HEK293 (cell line): ENCODE results near the gene RASSF10.

Experiments
- CTCF ChIA-PET: fragments of 350-600 bp; formaldehyde crosslinking; extraction: SDS; loops from one replicate; lab custom pipeline; 2021; ENCODE audit warnings: antibody characterized with exemption; lab: Yijun Ruan, JAX
- POLR2A ChIA-PET: fragments of 300-600 bp; formaldehyde crosslinking; extraction: SDS; loops from one replicate; lab custom pipeline; 2020; ENCODE audit warnings: antibody characterized with exemption, inconsistent platforms; lab: Yijun Ruan, JAX
- H3K27ac ChIP-seq: fragments of 200-500 bp; sonication (Bioruptor generic); 2 replicates; pipeline ENCODE4 v1.5.1; 2014; ENCODE audit warnings: low read depth, low read length, control low read depth, inconsistent platforms; ENCODE audit errors: extremely low read depth
- H3K36me3 ChIP-seq, 2 experiments: fragments of 200-500 bp in 1 of 2; sonication (Bioruptor generic) in 1 of 2; 1 replicate in 1 of 2; 2 replicates in 1 of 2; pipeline ENCODE4 v1.5.1; 2014 to 2017; ENCODE audit warnings: inconsistent platforms in 2 of 2, low read length in 2 of 2; ENCODE audit not compliant: control insufficient read depth in 2 of 2, insufficient read depth in 1 of 2
- H3K4me1 ChIP-seq: fragments of 200-500 bp; sonication (Bioruptor generic); 2 replicates; pipeline ENCODE4 v1.5.1; 2014; ENCODE audit warnings: mild to moderate bottlenecking, low read length, inconsistent platforms; ENCODE audit not compliant: control insufficient read depth, insufficient read depth
- H3K4me3 ChIP-seq: 2 replicates; pipeline ENCODE4 v1.5.1; 2011; ENCODE audit warnings: low read depth, mild to moderate bottlenecking, control low read depth, low read length, moderate library complexity
- H3K9me3 ChIP-seq: fragments of 200-500 bp; sonication (Bioruptor generic); 2 replicates; pipeline ENCODE4 v1.5.1; 2014; ENCODE audit warnings: low read depth, low read length, inconsistent platforms; ENCODE audit not compliant: control insufficient read depth, insufficient read depth
- INSM2 ChIP-seq: fragments of 450-650 bp; formaldehyde crosslinking; IDR thresholded peaks from 2 replicates; pipeline ENCODE4 v1.5.1; 2016; ENCODE audit warnings: missing biosample characterization, missing genetic modification characterization
- RBAK ChIP-seq: fragments of 450-650 bp; formaldehyde crosslinking; IDR thresholded peaks from 2 replicates; pipeline ENCODE4 v1.5.1; 2016; ENCODE audit warnings: missing biosample characterization, missing genetic modification characterization
- REST ChIP-seq: fragments of 450-650 bp; formaldehyde crosslinking; IDR thresholded peaks from 2 replicates; pipeline ENCODE4 v1.5.1; 2016; ENCODE audit warnings: missing biosample characterization, missing genetic modification characterization
- WT1 ChIP-seq: fragments of 450-650 bp; formaldehyde crosslinking; IDR thresholded peaks from 2 replicates; pipeline ENCODE4 v1.5.1; 2016; ENCODE audit warnings: missing biosample characterization, missing genetic modification characterization
- ZNF114 ChIP-seq: fragments of 450-650 bp; formaldehyde crosslinking; IDR thresholded peaks from 2 replicates; pipeline ENCODE4 v1.5.0; 2017; ENCODE audit warnings: missing biosample characterization, missing genetic modification characterization
- ZNF223 ChIP-seq: fragments of 450-650 bp; formaldehyde crosslinking; IDR thresholded peaks from 2 replicates; pipeline ENCODE4 v1.5.1; 2016; ENCODE audit warnings: missing biosample characterization, missing genetic modification characterization
- ZNF311 ChIP-seq: fragments of 450-650 bp; formaldehyde crosslinking; IDR thresholded peaks from 2 replicates; pipeline ENCODE4 v1.5.1; 2017; ENCODE audit warnings: missing biosample characterization, missing genetic modification characterization, borderline replicate concordance
- ZNF501 ChIP-seq: fragments of 450-650 bp; formaldehyde crosslinking; IDR thresholded peaks from 2 replicates; pipeline ENCODE4 v1.5.1; 2016; ENCODE audit warnings: missing biosample characterization, missing genetic modification characterization
- ZNF596 ChIP-seq: fragments of 450-650 bp; IDR thresholded peaks from 2 replicates; pipeline ENCODE4 v1.5.0; 2018; ENCODE audit warnings: missing biosample characterization, mild to moderate bottlenecking, missing genetic modification characterization, moderate library complexity
- ZNF837 ChIP-seq: fragments of 450-650 bp; formaldehyde crosslinking; IDR thresholded peaks from 2 replicates; pipeline ENCODE4 v1.5.1; 2016; ENCODE audit warnings: missing biosample characterization, missing genetic modification characterization
- TF ChIP-seq, protein P1 (sequence below): fragments of 450-650 bp; formaldehyde crosslinking; IDR thresholded peaks from 2 replicates; pipeline ENCODE4 v1.5.1; 2016; ENCODE audit warnings: missing biosample characterization, missing genetic modification characterization
- TF ChIP-seq, protein P2 (sequence below): sonication (generic); formaldehyde crosslinking; IDR thresholded peaks from 2 replicates; pipeline ENCODE4 v1.8.1; 2022; ENCODE audit warnings: mild to moderate bottlenecking, moderate library complexity, missing genetic modification reagents
- TF ChIP-seq, protein P3 (sequence below): fragments of 450-650 bp; formaldehyde crosslinking; IDR thresholded peaks from 2 replicates; pipeline ENCODE4 v1.5.0; 2017; ENCODE audit warnings: missing biosample characterization, missing genetic modification characterization, borderline replicate concordance
- TF ChIP-seq, protein P4 (sequence below): fragments of 450-650 bp; formaldehyde crosslinking; IDR thresholded peaks from 2 replicates; pipeline ENCODE4 v1.5.1; 2017; ENCODE audit warnings: missing biosample characterization, missing genetic modification characterization

The RASSF10 gene

GRCh38 chr11:12962306-12962705 is 46.8 kb upstream of the RASSF10 start (continued):
- TF ChIP-seq, protein P1, sequence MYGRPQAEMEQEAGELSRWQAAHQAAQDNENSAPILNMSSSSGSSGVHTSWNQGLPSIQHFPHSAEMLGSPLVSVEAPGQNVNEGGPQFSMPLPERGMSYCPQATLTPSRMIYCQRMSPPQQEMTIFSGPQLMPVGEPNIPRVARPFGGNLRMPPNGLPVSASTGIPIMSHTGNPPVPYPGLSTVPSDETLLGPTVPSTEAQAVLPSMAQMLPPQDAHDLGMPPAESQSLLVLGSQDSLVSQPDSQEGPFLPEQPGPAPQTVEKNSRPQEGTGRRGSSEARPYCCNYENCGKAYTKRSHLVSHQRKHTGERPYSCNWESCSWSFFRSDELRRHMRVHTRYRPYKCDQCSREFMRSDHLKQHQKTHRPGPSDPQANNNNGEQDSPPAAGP = no peak
- TF ChIP-seq ZNF223 (tag by site-specific recombination) = no peak

DNA sequence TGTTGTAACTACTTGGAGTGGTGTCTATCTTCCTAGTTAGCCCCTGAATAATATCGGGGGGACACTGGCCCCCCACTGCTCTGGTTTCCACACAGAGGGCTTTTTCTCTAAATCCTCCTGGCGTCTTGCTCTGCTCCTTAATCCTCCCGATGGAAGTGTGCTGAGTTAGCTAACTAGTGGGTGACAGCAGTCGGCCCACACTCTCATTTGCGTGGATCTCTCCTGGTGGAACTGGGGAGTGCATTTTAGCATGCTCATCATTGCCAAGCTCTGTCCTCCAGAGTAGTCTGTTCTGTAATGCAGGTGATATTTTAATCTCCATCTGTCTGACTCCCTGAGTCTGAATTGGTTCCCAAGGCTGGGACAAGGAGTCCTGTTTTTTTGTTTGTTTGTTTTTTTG is 46.1 kb upstream of the RASSF10 start:
- Histone ChIP-seq H3K4me3 (no peak overlapping the region), H3K27ac (no peak overlapping the region), H3K4me1 (no peaks in the 10 kb centered on the region), H3K9me3 (no peaks in the 10 kb centered on the region), H3K36me3 (no peaks in the 10 kb centered on the region)
- TF ChIP-seq INSM2 (tag by site-specific recombination) (no peak), WT1 (no peak), ZNF501 (no peak), REST (tag by site-specific recombination) (no peak), ZNF114 (tag by site-specific recombination) (no peak), ZNF837 (tag by site-specific recombination) (no peak), ZNF311 (tag by site-specific recombination) (no peak), ZNF596 (tag by site-specific recombination) (no peak), RBAK (tag by site-specific recombination) (no peak)
- TF ChIP-seq, protein P2, sequence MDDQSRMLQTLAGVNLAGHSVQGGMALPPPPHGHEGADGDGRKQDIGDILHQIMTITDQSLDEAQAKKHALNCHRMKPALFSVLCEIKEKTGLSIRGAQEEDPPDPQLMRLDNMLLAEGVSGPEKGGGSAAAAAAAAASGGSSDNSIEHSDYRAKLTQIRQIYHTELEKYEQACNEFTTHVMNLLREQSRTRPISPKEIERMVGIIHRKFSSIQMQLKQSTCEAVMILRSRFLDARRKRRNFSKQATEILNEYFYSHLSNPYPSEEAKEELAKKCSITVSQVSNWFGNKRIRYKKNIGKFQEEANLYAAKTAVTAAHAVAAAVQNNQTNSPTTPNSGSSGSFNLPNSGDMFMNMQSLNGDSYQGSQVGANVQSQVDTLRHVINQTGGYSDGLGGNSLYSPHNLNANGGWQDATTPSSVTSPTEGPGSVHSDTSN (CRISPR knock-in tag) = no peak
- TF ChIP-seq, protein P3, sequence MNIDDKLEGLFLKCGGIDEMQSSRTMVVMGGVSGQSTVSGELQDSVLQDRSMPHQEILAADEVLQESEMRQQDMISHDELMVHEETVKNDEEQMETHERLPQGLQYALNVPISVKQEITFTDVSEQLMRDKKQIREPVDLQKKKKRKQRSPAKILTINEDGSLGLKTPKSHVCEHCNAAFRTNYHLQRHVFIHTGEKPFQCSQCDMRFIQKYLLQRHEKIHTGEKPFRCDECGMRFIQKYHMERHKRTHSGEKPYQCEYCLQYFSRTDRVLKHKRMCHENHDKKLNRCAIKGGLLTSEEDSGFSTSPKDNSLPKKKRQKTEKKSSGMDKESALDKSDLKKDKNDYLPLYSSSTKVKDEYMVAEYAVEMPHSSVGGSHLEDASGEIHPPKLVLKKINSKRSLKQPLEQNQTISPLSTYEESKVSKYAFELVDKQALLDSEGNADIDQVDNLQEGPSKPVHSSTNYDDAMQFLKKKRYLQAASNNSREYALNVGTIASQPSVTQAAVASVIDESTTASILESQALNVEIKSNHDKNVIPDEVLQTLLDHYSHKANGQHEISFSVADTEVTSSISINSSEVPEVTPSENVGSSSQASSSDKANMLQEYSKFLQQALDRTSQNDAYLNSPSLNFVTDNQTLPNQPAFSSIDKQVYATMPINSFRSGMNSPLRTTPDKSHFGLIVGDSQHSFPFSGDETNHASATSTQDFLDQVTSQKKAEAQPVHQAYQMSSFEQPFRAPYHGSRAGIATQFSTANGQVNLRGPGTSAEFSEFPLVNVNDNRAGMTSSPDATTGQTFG (tag by site-specific recombination) = no peak
- TF ChIP-seq, protein P4, sequence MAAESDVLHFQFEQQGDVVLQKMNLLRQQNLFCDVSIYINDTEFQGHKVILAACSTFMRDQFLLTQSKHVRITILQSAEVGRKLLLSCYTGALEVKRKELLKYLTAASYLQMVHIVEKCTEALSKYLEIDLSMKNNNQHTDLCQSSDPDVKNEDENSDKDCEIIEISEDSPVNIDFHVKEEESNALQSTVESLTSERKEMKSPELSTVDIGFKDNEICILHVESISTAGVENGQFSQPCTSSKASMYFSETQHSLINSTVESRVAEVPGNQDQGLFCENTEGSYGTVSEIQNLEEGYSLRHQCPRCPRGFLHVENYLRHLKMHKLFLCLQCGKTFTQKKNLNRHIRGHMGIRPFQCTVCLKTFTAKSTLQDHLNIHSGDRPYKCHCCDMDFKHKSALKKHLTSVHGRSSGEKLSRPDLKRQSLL = no peak
- CTCF ChIA-PET = interaction anchor here (0.6 to 3.3 kb wide), 13 partner anchors 11 to 918 kb away, joined by 3 to 24 read pairs (median 4); no protein-coding TSS in a partner anchor
- POLR2A ChIA-PET = no interaction called here
